ENCODE measurements around the gene WDR20.
A peak's percentile ranks its signal among the peaks of the same experiment; 100 is the strongest.
"Not testable (repeated sequence)": the region's sequence is repeated elsewhere in the genome, so short reads cannot be mapped to it uniquely, and the experiment has no call there.

The WDR20 gene, protein sequence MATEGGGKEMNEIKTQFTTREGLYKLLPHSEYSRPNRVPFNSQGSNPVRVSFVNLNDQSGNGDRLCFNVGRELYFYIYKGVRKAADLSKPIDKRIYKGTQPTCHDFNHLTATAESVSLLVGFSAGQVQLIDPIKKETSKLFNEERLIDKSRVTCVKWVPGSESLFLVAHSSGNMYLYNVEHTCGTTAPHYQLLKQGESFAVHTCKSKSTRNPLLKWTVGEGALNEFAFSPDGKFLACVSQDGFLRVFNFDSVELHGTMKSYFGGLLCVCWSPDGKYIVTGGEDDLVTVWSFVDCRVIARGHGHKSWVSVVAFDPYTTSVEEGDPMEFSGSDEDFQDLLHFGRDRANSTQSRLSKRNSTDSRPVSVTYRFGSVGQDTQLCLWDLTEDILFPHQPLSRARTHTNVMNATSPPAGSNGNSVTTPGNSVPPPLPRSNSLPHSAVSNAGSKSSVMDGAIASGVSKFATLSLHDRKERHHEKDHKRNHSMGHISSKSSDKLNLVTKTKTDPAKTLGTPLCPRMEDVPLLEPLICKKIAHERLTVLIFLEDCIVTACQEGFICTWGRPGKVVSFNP

DNA sequence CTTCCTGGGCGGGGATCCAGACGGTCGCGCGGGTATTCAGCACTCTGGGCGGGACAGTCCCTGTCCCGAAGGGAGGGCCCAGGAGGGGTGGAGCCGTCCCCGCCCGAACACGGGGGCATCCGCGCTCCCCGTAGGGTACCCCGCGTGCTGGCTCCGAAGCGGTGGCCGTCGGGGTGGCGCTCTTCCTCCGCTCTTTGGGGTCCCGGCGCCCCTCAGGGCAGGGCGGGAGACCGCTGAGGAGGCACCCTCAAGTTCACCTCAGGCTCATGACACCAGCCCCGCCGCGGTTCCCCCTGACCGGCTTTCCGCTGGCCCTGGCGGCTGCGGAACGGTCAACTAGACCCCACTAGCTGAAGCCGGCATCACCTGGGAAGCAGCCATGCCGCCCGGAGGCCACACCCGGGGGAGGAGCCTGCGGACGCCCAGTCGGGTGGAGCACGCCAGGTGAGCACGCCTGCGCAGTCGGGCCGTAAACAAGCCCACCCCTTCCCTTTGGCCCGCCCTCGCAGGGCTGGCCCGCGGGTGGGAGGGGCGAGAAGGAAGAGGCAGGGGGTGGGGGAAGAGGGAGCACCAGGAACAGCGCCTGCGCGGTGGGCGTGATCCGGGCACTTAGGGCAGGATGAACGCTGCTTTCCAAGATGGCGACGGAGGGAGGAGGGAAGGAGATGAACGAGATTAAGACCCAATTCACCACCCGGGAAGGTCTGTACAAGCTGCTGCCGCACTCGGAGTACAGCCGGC is at the start of gene WDR20:
TSS of gene WDR20 (plus strand) at position 612 of the 741 bp plus-strand sequence. CDS start at position 639, 27 bp downstream.
- FAIRE-seq = peak; percentile 99

DNA sequence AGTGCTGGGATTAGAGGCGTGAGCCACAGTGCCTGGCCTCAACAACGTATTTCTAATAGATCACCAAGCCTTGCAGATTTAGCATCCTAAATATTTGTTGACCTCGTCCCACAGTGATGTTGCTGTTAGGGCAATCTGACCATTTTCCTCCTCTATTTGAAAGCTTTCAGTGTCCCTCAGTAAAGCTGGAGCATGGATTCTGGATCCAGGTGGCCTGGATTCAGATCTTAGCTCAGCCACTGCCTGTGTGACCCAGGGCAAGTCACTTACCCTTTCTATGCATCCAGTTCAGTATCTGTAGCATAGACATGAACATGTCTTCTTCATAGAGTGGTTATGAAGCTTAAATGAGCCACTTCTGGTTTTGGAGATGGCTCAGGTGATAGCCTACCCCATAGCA is 49.0 kb upstream of the WDR20 start:
- no peak for FAIRE-seq
- no peak for DNase-seq (ENCODE audit: extremely low spot score, insufficient read length, low read depth)

More for the DNA sequence above, at the start of gene WDR20:
- peak; percentile 100 for DNase-seq (ENCODE audit: extremely low spot score, insufficient read length, low read depth)

DNA sequence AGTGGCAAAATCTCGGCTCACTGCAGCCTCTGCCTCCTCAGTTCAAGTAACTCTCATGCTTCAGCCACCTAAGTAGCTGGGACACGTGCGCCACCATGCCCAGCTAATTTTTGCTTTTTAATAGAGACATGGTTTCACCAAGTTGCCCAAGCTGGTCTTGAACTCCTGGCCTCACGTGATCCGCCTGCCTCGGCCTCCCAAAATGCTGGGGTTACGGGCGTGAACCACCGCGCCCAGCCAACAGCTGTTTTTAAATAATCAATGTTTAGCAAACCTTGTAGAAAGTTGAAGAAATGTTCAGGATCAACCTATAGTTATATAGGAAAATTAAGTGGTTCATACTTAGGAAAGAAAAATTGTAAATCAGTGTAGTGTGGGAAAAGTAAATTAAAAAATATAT is 46.9 kb upstream of the WDR20 start:
- DNase-seq (ENCODE audit: extremely low spot score, insufficient read length, low read depth) (no peak), FAIRE-seq (no peak)

DNA sequence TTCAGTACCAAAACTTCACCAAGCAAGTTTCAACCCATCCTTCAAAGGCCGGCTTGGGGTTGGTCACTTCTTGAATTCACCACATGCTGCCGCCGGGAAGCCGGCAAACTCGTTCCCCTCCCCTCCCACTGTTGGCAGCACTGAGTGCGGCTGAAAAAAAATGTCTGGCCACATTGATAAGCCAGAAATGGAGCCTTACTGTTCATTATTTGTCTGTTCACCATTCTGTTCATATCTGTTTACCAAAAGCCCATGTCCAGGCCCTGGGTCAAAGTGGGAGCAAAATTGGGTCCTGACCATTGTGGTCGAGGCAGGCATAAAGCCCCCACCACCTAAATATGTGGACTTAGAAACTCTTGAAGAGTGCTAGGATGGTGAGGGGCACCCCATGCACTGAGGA is 45.6 kb upstream of the WDR20 start:
- no peak for FAIRE-seq
- DNase-seq (ENCODE audit: extremely low spot score, insufficient read length, low read depth) = no peak

DNA sequence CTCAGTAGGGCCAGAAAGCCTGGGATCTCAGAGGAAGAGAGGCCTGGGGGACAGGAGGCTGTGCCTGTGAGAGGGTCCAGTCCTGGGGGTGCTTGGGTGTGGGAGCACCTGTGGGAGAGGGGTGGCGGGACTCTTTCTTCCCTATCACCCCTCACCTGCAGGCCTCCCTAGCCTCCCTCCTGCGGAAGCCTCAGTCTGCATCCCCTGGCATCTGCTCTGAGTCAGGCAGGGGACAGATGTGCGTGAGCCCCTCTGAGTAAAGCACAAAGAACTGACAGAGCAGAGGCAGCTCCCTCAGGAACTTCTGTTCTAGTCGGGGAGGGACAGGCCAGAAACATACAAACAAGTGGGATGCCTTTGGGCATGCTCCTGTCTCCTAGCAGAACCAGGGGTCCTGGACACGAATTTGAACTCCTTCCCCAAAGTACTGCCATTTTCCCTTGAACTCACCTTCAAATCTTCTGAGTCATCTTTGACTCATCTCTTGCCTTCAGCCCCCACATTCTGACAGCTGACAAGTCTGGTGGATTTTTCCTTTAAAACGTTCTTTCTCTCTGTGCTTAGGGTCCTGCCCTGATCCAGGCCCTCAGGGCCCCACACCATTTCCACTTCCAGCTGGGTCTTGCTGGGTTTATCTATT is 44.3 kb upstream of the WDR20 start:
- no peak for FAIRE-seq

DNA sequence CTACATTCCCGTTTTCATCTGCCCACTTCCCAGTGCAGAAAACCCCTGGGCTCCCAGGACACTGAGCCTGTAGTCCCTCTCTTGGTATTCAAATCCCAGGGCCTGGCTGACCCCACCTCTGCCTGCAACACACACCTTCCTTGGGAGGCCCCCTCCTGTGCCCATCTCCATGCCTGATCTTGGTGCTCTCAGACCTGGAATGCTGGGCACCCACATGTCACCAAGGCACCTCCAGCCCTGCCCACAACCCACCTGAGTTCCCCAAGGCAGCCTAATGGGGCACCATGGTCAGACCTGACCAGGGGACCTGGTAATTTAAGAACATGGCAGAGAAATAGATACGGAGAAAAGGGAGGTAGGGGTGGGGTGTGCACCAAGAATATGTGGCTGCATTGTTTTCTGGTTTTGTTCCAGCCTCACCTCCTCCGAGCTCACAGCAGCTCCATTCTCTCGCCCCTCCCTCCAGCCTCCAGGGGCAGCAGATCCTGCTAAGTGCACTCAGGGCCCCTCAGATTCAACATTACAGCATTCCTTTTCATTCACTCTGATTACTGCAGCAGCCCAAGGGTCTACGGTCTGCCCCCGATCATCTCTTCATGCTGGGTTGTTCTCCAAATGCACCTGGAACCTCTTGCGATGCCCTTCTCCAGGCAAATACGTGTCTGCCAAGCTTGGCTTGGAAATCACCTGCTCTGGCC is 43.7 kb upstream of the WDR20 start:
- DNase-seq (ENCODE audit: extremely low spot score, insufficient read length, low read depth) = no peak
- FAIRE-seq = no peak

More for the DNA sequence above, 44.3 kb upstream of the WDR20 start:
- no peak for DNase-seq (ENCODE audit: extremely low spot score, insufficient read length, low read depth)

DNA sequence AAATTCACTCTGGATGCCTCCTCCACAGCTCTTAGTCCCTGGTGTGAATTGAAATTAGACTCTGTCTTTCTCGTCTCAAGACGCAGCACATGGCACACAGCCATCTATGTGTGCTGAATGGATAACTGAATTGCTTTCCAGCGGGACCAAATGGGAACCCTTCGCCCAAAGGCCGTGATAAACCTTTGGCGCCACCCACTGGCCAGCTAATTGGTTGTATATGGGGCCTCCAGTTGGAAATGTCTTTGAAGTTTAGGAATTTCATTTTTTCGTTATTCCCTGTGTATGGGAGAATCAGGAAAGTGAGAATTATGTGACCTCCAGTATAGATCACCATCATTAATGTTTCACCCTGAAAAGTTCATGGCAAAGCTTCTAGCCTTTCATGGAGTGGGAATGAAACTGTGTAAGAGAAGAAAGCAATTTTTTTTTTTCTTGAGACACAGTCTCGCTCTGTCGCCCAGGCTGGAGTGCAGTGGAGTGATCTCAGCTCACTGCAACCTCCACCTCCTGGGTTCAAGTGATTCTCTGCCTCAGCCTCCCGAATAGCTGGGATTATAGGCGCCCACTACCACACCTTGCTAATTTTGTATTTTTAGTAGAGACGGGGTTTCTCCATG is 43.0 kb upstream of the WDR20 start:
- FAIRE-seq (peak; percentile 87), DNase-seq (ENCODE audit: extremely low spot score, insufficient read length, low read depth) (peak; percentile 37)

DNA sequence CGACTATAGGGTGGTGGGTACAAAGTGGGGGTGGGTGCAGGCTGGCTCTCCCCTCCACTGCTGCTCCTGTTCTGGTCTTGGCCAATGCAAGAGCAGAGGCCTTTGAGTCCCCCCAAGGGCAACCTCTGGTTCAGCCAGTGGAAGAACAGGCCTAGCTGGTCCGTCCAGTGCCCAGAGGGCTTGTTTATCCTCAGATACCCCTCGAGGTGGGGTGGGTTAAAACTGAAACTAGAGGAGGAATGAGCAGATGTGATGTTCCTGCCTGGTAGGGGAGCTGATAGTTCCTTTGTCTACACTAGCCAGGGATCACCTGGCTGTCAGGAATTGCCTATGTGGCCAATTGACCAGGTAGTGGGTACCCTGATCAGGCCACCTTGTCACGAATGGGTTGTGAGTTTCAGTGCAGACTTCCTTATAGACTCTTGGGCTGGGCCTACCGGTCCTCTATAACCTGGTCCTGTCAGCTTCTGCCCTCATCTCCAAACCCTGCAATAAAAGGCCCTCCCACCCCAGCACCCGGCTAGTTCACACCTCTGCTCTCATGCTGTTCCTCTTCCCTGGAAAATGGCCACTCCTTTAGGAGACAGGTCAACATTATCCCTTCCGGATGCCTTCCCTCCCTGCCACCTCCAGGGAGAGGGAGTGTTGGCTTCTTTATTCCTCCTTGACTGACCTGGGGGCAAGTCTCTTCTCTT is 42.1 kb upstream of the WDR20 start:
- no peak for DNase-seq (ENCODE audit: extremely low spot score, insufficient read length, low read depth)
- no peak for FAIRE-seq

DNA sequence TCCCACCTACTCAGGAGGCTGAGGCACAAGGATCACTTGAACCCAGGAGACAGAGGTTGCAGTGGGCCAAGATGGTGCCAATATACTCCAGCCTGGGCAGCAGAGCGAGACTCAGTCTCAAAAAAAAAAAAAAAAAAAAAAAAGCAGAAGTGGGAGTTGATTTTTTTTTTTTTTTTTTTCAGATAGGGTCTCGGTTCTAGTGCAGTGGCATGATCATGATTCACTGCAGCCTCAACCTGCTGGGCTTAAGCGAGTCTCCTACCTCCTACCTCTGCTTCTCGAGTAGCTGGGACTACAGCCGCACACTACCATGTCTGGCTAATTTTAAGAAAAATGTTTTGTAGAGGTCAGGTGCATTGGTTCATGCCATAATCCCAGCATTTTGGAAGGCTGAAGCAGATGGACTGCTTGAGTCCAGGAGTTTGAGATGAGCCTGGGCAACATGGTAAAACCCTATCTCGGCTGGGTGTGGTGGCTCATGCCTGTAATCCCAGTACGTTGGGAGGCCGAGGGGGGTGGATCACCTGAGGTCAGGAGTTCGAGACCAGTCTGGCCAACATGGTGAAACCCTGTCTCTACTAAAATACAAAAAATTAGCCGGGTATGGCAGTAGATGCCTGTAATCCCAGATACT is 36.5 kb upstream of the WDR20 start:
- no peak for DNase-seq (ENCODE audit: extremely low spot score, insufficient read length, low read depth)
- FAIRE-seq = peak; percentile 68

DNA sequence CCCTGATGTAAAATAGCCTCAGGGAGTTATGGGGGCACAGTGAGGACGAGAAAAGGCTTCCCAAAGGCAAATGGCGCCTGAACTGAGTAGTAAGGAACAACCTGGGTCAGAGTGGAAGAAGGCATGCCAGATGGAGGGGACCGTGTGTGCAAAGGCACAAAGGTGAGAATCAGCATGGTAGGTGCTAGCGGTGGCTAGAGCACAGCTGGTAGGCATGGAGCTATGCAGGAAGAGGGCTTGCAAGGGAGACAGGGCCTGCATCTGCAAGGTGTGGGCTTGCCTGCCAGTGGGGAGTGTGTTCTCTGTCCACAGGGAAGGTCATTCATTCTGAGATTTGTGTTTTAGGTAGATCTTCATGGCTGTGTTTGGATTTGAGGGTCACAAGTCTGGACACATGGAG is 34.3 kb upstream of the WDR20 start:
- no peak for DNase-seq (ENCODE audit: extremely low spot score, insufficient read length, low read depth)
- no peak for FAIRE-seq

DNA sequence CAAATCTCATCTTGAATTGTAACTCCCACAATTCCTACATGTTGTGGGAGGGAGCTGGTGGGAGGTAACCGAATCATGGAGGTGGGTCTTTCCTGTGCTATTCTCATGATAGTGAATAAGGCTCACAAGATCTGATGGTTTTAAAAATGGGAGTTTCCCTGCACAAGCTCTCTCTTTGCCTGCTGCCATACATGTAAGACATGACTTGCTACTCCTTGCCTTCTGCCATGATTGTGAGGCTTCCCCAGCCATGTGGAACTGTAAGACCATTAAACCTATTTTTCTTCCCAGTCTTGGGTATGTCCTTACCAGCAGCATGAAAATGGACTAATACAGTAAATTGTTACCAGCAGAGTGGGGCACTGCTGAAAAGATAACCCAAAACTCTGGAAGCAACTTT is 30.4 kb upstream of the WDR20 start:
- not testable (repeated sequence) for DNase-seq (ENCODE audit: extremely low spot score, insufficient read length, low read depth); FAIRE-seq

DNA sequence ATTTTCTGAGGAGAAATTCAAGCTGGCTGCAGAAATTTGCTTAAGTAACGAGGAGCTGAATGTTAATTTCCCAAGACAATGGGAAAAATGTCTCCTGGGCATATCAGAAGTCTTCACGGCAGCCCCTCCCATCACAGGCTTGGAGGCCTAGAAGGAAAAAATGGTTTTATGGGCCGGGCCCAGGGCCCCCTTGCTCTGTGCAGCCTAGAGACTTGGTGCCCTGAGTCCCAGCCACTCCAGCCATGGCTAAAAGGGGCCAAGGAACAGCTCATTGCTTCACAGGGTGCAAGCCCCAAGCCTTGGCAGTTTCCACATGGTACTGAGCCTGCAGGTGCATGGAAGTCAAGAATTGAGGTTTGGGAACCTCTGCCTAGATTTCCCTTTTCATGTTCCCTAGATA is 28.6 kb upstream of the WDR20 start:
- no peak for FAIRE-seq
- no peak for DNase-seq (ENCODE audit: extremely low spot score, insufficient read length, low read depth)

DNA sequence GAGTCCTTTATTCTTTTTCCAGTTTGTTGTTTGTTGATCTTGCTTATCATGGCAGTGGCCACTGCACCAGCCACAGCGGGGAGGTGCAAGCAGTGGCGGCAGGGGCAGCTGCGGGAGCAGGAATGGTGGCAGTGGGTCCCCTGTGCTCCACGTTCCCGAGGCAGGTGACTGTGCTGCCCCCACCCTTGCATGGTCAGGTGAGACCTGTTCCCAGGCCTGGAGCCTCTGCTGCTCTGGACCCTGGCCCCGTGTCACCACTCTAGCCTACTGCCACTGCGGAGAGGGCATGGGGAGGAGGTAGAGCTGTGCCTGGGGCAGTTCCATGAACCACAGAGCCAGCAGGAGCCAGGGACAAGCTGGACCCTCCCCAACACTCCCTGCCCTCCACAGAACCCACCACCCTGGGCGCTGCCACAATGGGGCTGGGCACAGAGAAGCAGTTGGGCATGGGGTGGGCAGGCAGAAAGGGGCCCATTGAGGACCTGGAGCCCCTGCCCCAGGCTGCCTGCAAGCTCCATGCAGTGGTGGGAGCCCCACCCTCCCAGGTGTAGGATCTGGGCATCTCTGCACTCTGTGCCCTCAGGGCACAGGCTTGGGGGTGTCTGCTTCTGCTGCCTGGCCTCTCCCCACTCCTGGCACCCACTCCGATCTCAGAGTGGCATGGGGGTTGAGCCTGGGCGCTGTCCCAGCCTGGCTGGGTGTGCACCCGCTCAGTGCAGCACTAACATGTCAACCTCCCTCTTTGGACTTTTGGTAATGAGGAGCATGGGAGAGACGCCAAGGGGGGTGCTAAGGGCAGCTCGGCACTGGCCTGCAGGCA is 23.1 kb upstream of the WDR20 start:
- no peak for DNase-seq (ENCODE audit: extremely low spot score, insufficient read length, low read depth)
- no peak for FAIRE-seq

DNA sequence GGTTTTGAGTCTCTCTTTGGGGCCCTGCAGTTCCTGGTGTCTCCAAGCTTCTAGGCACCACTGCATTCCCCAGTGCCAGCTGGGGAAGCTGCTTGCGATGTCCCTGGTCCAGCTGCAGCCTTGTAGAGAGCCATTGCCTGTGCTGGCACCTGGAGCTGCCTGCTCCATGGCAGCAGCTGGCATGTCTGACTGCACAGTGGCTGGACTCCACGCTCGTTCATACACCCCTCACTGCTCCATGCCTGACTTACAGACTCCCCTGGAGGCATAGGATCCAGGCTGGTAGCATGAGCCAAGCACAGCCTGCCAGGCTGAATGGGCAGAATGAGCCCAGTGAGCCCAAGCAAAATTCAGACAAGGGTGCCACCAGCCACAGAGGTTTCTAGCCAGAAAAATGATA is 21.8 kb upstream of the WDR20 start:
- DNase-seq (ENCODE audit: extremely low spot score, insufficient read length, low read depth) = no peak
- no peak for FAIRE-seq

DNA sequence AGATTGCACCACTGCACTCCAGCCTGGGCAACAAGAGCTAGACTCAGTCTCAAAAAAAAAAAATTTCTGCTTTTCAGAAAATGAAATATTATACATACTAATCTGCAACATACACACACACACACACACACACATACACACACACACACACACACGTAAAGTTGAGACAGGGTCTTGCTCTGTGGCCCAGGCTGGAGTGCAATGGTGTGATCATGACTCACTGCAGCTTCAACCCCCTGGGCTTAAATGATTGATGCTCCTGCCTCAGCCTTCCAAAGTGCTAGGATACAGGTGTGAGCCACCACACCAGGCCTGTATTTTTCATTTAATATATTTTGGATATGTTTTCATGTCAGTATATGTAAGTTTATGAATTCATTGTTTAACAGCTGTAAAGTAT is 18.8 kb upstream of the WDR20 start:
- FAIRE-seq (no peak), DNase-seq (ENCODE audit: extremely low spot score, insufficient read length, low read depth) (no peak)

DNA sequence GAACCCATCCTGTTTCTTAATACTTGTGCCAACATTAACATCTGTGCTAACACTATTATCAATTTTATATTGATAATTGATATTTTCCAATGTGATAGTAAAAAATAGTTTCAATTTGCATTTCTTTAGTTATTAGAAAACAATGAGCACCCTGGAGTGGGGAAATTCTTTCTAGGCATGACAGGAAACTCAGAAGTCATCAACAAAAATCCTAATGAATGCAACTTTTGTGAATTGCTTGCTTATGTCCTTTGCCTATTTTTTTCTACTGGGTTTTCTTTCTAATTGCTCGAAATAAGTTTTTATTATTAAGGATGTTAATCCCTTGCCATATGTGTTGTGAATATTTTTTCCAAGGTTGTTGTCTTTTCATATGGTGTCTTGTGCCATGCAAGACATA is 18.1 kb upstream of the WDR20 start:
- FAIRE-seq (no peak), DNase-seq (ENCODE audit: extremely low spot score, insufficient read length, low read depth) (no peak)

DNA sequence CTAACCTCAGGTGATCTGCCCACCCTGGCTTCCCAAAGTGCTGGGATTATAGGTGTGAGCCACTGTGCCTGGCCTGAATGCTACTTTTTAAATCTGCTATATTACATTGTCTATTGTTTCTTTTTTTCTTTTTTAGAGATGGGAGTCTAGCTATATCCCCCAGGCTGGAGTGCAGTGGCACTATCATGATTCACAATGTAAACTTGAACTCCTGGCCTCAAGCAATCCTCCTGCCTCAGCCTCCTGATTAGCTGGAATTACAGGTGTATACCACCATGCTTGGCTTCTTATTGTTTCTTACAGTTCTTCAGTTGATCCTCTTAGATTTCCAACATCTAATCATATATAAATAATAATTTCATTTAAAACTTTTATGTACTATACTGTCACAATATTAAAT is 15.3 kb upstream of the WDR20 start:
- DNase-seq (ENCODE audit: extremely low spot score, insufficient read length, low read depth) = no peak
- FAIRE-seq = no peak

DNA sequence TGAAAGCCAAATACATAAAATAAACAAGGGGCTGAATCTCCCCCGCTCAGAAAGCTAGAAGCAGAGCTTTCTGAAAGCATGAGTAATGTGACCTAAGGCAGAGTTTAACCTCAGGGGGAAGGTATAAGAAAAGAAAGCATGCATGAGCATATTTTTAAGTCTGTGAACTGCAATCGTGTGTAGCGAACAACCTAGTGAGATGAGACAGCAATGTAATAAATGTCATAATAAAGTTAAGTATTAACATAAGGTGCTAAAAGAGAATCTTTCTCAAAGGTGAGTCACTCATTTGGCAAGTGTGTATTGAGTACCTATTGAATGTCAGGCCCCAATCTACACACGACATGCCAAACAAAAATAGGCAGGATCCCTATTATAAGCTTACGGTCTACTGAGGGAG is 14.2 kb upstream of the WDR20 start:
- no peak for DNase-seq (ENCODE audit: extremely low spot score, insufficient read length, low read depth)
- no peak for FAIRE-seq

Measured in GM18507 (cell line).